Activated CD4-positive, alpha-beta T cell treated with anti-CD3 and anti-CD28 coated beads, Interleukin-2, amount 50 U/mL, for 16 hours (primary cell): Measurements from ENCODE around the gene FLNC.

Experiments
- DNase-seq: peaks from one replicate; pipeline ENCODE4 v3.0.0-alpha.2; 2020

Gene FLNC, protein sequence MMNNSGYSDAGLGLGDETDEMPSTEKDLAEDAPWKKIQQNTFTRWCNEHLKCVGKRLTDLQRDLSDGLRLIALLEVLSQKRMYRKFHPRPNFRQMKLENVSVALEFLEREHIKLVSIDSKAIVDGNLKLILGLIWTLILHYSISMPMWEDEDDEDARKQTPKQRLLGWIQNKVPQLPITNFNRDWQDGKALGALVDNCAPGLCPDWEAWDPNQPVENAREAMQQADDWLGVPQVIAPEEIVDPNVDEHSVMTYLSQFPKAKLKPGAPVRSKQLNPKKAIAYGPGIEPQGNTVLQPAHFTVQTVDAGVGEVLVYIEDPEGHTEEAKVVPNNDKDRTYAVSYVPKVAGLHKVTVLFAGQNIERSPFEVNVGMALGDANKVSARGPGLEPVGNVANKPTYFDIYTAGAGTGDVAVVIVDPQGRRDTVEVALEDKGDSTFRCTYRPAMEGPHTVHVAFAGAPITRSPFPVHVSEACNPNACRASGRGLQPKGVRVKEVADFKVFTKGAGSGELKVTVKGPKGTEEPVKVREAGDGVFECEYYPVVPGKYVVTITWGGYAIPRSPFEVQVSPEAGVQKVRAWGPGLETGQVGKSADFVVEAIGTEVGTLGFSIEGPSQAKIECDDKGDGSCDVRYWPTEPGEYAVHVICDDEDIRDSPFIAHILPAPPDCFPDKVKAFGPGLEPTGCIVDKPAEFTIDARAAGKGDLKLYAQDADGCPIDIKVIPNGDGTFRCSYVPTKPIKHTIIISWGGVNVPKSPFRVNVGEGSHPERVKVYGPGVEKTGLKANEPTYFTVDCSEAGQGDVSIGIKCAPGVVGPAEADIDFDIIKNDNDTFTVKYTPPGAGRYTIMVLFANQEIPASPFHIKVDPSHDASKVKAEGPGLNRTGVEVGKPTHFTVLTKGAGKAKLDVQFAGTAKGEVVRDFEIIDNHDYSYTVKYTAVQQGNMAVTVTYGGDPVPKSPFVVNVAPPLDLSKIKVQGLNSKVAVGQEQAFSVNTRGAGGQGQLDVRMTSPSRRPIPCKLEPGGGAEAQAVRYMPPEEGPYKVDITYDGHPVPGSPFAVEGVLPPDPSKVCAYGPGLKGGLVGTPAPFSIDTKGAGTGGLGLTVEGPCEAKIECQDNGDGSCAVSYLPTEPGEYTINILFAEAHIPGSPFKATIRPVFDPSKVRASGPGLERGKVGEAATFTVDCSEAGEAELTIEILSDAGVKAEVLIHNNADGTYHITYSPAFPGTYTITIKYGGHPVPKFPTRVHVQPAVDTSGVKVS (N-terminal part only)

DNA sequence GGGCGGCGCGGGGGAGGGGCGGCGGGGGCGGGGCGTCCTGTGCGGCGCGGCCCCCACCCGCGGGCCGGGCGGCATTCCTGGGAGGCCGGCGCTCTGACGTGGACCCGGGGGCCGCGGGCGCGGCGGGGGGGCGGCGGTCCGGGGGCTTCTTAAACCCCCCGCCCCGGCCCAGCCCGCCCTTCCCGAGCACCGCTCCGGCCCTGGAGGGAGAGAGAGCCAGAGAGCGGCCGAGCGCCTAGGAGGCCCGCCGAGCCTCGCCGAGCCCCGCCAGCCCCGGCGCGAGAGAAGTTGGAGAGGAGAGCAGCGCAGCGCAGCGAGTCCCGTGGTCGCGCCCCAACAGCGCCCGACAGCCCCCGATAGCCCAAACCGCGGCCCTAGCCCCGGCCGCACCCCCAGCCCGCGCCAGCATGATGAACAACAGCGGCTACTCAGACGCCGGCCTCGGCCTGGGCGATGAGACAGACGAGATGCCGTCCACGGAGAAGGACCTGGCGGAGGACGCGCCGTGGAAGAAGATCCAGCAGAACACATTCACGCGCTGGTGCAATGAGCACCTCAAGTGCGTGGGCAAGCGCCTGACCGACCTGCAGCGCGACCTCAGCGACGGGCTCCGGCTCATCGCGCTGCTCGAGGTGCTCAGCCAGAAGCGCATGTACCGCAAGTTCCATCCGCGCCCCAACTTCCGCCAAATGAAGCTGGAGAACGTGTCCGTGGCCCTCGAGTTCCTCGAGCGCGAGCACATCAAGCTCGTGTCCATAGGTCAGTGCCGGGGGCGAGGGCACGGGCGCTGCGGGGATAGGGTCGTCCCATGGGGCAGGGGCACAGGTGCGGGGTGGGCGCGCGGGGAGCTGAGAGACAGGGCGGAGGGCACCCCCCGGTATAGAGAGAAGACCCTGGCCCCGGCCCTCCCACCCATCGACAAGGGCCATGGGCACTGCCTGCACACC lies at the start of gene FLNC:
Gene FLNC (plus strand): TSS at position 176 of the 947 bp plus-strand sequence. CDS start 232 bp downstream, at position 408.
- DNase-seq = peak; percentile 14

DNA sequence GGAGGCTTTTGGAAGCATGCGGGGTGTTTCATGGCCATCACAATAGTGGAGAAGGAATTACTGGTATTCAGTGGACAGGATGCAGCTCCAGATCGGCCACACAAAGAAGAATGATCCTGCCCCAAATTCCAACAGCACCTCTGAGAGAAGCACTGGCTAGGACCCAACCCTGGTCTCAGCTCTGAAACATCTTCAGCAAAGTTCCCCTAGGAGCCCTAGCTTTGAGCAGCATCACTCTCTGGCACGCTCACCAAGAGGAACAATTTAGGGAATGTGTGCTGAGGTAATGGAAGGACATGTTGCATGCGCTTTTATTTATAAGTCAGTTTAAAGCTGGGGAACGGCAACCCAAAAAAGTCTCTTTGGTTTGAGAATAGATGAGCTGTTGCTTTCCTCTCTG lies 49.1 kb upstream of the FLNC start:
- DNase-seq = no peak

DNA sequence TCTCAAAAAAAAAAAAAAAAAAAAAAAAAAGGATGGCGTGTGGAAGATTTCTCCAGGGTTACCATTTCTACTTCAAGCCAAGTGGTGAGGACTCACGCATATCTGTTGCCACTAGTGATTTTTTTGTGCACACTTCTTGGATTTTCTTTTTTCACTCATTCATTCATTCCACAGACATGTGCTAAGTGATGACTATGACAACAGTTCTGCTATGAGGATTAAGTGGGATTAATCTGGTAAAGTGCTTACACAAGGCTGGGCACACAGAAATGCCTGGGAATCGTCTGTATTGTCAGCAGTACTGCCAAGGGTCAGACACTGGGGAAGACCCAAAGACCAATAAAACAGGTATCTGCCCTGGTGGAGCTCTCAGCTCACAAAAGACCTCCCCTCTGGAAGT lies 48.4 kb upstream of the FLNC start:
- no peak for DNase-seq

DNA sequence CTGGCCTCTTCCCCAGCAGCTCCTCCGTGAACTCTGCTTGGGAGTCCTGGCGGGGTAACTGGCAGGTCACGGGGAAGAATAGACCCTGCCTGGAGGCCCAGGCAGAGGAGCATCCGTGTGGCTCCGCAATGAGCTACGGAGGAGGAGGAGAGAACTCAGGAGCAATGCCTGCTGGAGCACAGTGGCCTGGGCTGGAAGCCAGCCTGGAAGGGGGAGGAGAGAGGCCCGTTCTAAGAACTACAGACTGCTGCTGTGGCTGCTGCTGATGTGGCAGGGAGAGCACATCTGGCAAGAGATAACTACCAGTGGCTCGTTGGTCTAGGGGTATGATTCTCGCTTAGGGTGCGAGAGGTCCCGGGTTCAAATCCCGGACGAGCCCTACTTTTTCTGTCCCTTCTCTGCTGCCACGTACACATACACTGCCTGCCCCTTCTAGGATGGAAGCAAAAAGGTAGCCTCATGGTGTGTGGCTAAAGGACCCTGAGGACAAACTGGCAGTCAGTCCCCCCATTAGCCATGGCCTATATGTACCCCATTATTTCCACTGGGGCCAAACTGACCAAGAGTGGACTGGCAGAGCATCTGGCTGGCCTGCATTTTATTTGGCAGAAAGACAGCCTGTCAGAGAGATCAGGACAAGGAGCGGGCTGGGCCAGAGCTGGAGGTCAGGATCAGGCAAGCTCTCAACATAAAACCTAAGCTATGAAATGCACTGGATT lies 46.9 kb upstream of the FLNC start:
- DNase-seq = peak; percentile 45

DNA sequence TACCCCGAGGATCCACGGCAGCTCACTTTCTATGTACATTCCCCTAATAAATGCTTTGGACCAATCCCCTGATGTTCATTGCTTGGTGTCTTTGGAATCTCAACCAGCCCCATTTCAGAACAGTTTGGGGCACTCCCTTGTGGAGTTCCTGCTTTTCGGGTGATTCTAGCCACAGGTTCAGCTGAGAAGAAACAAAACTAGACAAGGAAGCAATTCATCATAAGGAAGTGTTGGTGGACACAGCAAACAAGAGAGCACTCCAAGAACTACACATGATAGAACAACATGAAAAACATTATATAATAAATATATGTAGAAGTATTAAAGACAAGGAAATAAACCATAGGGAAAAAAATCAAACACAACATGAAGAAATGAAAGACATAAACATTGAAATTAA lies 44.5 kb upstream of the FLNC start:
- no peak for DNase-seq

DNA sequence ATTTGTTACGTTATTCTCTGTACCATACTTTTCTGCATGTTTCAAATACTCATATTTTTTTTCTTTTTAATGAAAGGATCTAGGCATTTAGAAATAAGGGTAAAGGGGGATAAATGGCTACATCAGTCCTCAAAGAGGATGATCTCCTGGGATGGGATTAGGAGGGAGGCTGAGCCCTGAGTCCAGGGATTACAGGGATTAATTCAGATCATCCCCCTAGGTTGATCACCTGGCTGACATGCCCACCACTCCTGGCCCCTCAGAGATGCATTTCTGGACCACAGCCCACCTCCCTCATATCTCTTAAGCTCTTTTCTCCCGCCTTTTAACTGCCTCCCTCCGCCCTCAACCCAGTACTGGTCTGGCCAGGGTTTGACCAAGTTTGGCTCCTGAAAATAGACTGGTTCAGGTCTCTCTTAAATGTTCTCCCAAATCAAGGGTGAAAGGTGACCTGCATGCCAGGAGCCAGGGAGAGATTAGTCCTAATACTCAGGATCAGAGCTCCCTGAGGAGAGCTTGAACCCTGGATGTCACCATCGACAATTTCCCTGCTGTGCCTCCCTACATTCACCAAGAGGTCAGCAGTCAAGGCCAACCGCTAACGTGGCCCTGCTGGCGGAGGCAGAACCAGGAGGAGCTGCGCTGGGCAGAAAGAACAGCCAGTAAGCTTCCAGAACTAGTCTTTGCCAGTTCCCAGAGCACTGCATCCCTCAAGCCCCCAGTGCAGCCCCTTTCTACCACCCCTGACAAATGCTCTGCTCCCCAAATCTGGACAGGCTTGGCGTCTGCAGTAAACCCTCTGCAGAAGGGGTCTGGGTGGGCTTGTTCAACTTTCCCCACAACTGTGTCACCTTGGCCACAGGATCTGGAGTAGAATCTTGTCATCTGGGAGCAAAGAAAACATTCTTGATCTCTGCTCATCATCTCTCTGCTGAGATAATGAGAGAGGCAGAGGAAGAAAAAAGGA lies 41.5 kb upstream of the FLNC start:
- DNase-seq = no peak

DNA sequence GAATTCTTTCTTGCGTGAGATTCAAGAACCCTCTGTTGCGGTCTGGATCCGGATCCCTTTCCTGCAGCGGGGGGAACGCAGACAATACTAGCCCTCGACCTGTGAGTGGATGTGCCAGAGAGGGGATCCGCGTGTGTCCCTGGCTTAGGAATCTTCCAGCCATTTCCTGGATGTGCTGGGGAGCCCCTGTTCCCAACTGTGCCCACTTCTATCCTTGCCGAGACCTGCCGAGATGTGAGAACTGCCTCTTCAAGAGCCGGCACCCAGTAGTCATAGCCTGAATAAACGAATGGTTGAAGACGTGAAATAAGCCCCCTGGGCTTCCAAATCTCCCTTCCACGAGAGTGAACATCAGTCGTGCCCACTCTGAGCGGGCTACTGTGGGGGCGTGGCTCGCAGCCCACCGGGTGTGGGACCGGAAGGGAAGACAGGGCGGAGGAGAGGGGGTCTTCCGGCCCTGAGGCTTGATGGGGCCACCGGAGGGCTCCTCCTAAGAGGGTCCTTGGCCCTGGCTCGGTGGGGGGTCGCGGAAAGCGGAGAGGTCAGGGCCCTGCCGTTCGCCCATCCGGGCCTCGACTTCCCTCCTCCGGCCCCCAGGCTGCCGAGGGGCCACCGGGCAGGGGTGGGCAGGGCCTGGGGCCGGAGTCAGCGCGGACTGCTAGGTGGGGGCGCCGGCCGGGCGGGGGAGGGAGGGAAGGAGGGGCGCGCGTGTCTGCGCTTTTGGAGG lies 39.7 kb upstream of the FLNC start:
- no peak for DNase-seq

DNA sequence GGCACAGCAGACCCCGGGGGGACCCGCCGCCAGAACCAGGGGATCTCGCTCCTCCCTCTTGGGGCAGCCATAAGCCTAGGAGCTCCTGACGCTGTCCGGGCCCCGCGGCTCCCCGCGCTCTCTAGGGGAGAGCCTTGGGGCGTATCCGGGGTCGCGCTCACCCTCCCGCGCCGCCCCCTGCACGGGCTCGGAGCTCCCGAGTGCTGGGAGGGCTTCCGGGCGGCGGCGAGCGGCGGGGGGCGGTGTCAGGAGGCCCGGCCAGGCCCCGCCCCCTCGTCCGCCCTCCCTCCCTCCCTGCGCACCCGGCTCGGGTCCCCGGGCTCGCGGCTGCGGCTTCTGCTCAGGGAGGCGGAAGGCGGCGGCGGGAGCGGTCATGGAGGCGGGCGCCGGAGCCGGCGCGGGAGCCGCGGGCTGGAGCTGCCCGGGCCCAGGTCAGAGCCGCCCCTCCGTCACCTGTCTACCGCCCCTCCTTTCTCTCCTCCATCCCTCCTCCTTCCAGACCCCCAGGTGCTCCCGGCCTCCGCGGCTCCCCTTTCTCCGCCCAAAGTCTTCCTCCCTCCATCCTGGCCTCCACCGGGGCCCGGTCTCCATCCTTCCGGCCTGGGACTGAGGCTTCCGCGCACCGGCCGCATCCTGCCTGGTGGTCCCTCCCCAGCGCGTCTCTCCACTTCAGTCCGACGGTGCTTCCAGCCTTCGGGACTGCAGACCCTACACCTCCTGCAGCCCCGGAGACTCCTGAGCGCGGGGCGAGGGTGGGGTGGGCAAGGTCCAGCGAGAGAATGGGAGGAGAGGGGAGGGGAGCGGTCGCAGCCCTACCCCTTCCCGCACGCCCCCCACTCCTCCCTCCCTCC lies 38.9 kb upstream of the FLNC start, which contains the start of gene CCDC136:
Gene CCDC136 (plus strand): TSS at position 848 of the 851 bp plus-strand sequence. CDS start 444 bp downstream, outside the sequence.
- peak; percentile 69 for DNase-seq

DNA sequence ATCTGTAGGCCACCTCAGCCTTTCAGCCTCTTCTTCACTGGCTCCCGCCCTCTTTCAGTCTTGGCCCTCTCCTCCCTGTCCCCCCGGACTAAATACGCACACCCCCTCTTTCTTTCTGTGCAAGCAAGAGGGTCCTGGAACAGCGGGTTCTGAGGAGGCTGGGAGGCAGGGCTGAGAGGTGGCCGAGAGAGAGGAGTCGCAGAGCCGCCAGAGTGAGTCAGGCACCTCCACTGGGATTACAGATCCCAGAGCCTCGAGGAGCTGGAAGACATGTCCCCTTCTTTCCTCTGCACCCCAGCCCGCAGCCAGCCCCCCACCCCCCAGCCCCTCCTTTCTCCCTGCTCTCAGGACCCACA lies 38.3 kb upstream of the FLNC start:
- DNase-seq = no peak

DNA sequence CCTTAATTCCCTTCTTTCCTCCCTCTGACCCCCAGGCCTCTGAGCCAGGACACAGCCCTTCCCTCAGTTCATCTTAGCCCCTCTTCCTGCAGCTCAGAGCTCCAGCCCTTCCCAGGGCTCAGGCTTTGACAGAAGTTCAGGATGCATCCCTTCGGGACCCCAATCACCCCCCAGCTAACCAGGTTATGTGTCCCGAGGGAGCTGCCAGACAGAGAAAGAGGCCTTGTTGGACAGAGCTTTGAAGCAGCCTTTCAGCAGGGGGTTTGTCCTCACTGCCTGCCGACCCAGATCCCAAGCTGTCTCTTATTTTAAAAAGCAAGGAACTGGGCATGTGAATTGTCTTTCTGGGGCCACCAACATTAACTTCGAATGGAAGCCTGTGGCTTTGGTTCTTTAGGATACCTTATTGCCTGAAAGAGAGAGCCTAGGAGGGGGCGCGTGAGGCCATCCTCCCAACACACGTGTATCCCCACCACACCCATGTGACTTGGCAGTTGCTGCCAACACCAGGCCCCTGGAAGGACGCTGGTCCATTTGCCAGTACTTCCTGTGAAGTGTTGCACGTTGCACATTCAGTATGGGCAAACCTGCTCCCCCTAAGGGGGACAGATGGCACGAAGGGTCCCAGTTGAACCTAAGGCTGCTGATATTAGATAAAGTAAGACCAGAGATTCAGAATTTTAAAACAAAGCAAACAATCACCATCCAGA lies 37.6 kb upstream of the FLNC start:
- no peak for DNase-seq

DNA sequence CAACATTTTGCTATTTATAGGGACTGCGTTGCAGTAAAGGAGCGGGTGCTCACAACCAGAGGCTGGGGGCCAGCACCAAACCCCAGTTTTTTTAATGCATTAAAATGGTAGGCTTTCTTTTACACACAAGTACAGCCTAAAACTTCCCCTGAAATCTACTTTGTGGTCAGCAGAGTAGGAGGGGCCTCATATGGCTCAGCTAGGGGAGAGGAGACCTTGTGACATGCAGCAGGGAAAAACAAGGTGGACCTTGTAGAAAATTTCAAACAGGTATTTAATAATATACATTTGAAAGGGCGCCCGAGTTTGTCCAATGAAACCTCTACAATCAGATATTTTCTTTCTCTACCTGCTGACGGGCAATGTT lies 37.0 kb upstream of the FLNC start:
- DNase-seq = no peak

DNA sequence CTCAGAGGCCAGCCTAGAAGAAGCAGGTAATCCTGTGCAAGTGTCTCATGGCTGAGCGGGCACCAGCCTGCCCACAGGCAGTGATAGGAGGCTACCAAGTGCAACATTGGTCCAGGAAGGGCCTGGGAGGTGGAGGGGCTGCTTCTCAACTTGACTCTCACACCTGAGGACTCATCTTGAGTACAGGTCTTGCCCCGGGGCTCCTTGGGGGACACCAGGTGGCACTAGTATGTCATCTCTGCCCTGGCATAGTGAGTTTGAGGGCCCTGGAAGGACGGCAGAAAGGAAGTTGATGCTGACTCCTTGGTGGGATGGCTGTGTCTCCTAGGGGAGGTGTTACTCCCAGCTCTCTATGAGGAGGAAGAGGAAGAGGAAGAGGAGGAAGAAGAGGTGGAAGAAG lies 36.2 kb upstream of the FLNC start:
- DNase-seq = peak; percentile 24

DNA sequence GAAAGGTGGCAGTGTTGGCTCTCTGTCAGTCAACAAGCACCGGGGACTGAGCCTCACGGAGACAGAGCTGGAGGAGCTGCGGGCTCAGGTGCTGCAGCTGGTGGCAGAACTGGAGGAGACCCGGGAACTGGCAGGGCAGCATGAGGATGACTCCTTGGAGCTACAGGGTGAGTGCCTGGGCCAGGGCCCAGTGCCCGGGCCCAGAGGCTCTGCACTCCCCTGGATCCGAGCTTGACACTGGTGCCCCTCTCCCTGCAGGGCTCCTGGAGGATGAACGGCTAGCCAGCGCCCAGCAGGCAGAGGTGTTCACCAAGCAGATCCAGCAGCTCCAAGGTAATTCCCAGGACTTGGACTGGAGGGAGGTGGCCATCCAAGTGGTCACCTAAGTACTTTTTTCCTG lies 35.8 kb upstream of the FLNC start:
- no peak for DNase-seq

DNA sequence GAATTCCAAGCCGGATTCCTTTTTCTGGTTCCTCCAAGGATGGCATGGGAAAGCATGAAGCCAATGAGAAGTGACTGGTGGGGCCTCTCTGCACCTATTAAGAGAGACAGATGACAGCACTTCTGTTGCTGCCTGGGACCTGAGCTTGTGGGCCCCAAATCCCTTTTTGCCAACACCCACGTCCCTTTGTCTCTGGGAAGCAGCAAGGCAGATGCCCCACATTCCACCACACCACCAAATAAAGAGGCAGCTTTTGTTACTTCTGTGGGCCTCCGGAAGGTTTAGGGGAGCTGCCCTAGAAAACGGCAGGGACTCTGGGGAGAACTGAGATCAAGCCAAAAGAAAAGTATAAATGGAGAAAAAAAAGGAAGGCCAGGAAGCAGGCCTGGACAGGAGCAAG lies 35.1 kb upstream of the FLNC start:
- DNase-seq = no peak

DNA sequence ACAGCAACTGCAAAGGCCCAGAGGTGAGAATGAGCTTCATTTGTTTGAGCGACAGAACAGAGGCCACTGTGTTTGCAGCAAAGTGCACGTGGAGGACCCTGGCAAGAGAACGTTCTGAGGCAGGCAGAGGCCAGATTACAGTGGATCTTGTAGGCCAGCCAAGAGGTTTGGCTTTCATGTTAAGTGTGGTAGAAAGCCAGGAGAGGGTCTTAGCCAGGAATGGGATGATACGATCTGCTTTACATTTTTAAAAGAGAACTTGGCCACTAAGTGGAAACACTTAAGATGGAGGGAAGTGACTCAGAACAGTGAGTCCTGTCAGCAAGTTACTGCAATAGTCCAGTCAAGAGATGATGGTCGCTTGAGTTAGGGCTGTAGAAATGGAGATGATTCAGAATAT lies 33.9 kb upstream of the FLNC start:
- DNase-seq = no peak

DNA sequence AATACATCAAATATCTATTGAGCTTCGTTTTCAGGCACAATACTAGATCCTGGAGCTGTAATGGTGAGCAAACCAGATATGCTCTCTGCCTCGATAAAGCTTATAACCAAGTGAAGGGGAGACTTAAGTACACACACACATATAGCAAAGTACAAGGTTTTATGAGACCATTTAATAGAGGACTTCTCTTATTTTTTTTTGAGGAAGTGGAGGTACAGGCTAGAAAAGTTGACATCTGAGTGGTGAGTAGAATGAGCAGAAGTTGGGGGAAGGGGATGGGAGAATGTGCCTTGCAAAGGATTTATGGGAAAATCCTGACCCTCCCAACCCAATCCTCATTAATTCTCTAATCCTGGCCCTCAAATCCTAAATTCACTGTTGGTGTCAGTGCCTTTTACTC lies 30.8 kb upstream of the FLNC start:
- no peak for DNase-seq

DNA sequence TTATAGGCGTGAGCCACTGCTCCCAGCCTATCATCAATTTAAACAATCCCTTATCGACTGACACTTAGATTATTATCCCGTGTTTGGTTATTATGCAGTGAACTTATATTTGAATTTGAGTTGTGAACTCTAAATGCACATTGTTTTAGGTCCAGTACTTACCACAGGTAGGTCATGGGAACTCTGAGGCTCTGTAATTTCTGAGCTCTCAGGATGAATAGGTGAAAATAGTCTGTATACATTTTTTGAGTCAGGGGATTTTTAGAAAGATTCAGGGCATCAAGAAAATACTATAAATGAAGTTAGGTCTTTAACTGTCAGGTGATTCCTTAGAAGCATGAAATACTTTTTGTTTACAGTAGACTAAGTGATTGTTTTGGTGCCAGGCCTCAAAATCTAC lies 29.6 kb upstream of the FLNC start:
- DNase-seq = peak; percentile 12

DNA sequence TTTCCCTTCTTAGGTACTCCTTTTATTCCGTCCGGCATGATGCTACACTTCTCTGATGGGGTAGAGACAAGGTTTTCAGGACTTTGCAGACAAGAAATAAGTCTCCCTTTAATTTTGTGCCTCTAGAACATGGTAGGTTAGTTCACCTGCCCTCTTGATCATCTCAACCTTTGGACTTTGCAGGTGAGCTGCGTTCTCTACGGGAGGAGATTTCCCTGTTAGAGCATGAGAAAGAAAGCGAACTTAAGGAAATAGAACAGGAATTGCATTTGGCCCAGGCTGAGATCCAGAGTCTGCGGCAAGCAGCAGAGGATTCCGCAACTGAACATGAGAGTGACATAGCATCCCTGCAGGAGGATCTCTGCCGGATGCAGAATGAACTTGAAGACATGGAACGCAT lies 29.2 kb upstream of the FLNC start:
- no peak for DNase-seq
